Thyroid gland (tissue), 4 donors: ENCODE measurements around the gene KRT75. TPM values are rescaled to one million over a fixed set of nuclear protein-coding genes. Genes with fewer than 3 reads are reported as not detected.

Source experiments
- DNase-seq, 2 donors: peaks; one replicate each; pipeline ENCODE4 v3.0.0-alpha.2; 2019
- H3K27ac ChIP-seq, 3 donors: fragments of 200-600 bp; sonication (generic); 1 replicate in 2 of 3; 2 replicates in 1 of 3; pipeline ENCODE4 v1.5.1; 2016 to 2019; ENCODE audit warnings: mild to moderate bottlenecking in 1 of 3, moderate library complexity in 1 of 3
- H3K27me3 ChIP-seq: fragments of 200-600 bp; sonication (generic); one replicate; pipeline ENCODE4 v1.5.1; 2019
- H3K36me3 ChIP-seq, 2 donors: fragments of 200-600 bp; sonication (generic); one replicate each; pipeline ENCODE4 v1.5.1; 2016 to 2019
- H3K4me1 ChIP-seq, 2 donors: fragments of 200-600 bp; sonication (generic); one replicate each; pipeline ENCODE4 v1.5.1; 2017 to 2019
- H3K4me3 ChIP-seq, 3 donors: fragments of 200-600 bp; sonication (generic); replicated peaks in 1 of 3; 1 replicate in 2 of 3; 2 replicates in 1 of 3; pipeline ENCODE4 v1.5.1; 2016; ENCODE audit warnings: mild to moderate bottlenecking in 1 of 3
- H3K9me3 ChIP-seq: fragments of 200-600 bp; sonication (generic); one replicate; pipeline ENCODE4 v1.5.1; 2017
- CTCF ChIP-seq, 6 experiments: fragments of 200-600 bp in 3 of 6; fragments of 450-650 bp in 3 of 6; sonication (generic) in 3 of 6; IDR thresholded peaks; one replicate each; pipeline ENCODE4 v1.5.1; 2016 to 2019; ENCODE audit warnings: antibody characterized with exemption in 6 of 6, mild to moderate bottlenecking in 2 of 6, inconsistent platforms in 1 of 6, moderate library complexity in 1 of 6
- POLR2A ChIP-seq, 2 donors: fragments of 450-650 bp; IDR thresholded peaks; one replicate each; pipeline ENCODE4 v1.6.1; 2017; ENCODE audit warnings: antibody characterized with exemption in 2 of 2, mild to moderate bottlenecking in 2 of 2, moderate library complexity in 1 of 2
- WGBS, 2 donors: methylation state at CpG; one replicate each; pipeline ENCODE4 v1.1.5; 2017; 5-methylcytosine and 5-hydroxymethylcytosine counted together
- intact Hi-C: fragments of 100-400 bp; cut with DNase I; formaldehyde crosslinking; loops from one replicate; pipeline ENCODE4 v1.15.1; 2023
- total RNA-seq, 4 donors: library from RNA; depleted of rRNA; stranded (reverse); fragments of >200 nt; gene quantifications; one replicate each; pipeline ENCODE4 v1.2.3, GENCODE V29; 2016

KRT75 gene
- total RNA-seq, 4 donors from 2014 or later = not detected

DNA sequence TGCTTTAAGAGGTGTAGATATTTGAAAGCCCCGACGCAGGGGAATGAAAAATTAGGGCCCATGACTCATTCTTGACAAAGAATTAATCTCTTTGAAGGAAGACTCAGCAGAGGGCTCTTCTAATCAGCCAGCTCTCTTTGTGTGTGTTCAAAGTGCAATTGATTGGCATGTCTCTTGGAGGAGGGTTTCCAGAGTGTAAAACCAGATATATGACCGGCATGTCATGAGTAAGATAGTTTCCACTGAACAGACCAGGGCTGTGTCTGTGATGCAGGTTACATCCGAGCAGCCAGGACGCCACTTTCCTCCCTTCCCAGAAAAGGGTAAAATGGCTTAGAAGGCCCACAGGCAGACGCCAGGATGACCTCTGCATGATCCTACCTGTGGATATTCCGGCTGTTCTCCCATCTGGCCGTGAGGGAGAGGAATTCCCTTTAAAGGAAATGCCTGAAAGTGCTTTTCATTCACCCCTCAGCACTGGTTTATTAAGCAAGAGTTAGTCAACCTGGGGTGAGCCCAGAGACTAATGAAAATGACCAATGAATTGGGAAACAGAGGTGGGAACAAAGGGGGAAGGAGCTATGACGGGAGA, 7.2 kb upstream of the KRT75 start:
- intact Hi-C loops = no loop called here
- WGBS, 2 donors = 71 to 77% methylated on average over 9 of the region's 9 CpGs
- H3K27ac ChIP-seq = no peak overlapping the region

GRCh38 chr12:52440821-52441319, 6.7 kb upstream of the KRT75 start:
- WGBS, 2 donors = 96 to 98% methylated on average over 5 of the region's 5 CpGs
- Histone ChIP-seq H3K36me3 (no peaks in the 10 kb centered on the region), H3K27ac (no peak overlapping the region), H3K4me1 (no peaks in the 10 kb centered on the region), H3K27me3 (no peaks in the 10 kb centered on the region), H3K4me3 (no peak overlapping the region), H3K9me3 (no peaks in the 10 kb centered on the region)
- DNase-seq = no peak
- intact Hi-C loops = no loop called here
- TF ChIP-seq POLR2A (IDR thresholded peaks at IDR 0.05) (no peak), CTCF (IDR thresholded peaks at IDR 0.05) (no peak)

More for the DNA sequence above, 7.2 kb upstream of the KRT75 start:
- TF ChIP-seq CTCF (IDR thresholded peaks at IDR 0.05) (no peak), POLR2A (IDR thresholded peaks at IDR 0.05) (no peak)
- no peaks in the 10 kb centered on the region for H3K4me1 ChIP-seq
- H3K4me3 ChIP-seq = no peak overlapping the region
- no peak for DNase-seq
- no peaks in the 10 kb centered on the region for H3K9me3 ChIP-seq
- H3K27me3 ChIP-seq = no peaks in the 10 kb centered on the region
- H3K36me3 ChIP-seq = no peaks in the 10 kb centered on the region

- Histone ChIP-seq H3K9me3 (no peaks in the 10 kb centered on the region), H3K4me3 (no peak overlapping the region), H3K4me1 (no peaks in the 10 kb centered on the region), H3K36me3 (no peaks in the 10 kb centered on the region), H3K27me3 (no peaks in the 10 kb centered on the region), H3K27ac (no peak overlapping the region)
- 62 to 67% methylated on average over 2 of the region's 2 CpGs for WGBS, 2 donors
- DNase-seq = no peak
- intact Hi-C loops = no loop called here
- TF ChIP-seq POLR2A (IDR thresholded peaks at IDR 0.05) (no peak), CTCF (IDR thresholded peaks at IDR 0.05) (no peak)
Observed at GRCh38 chr12:52439845-52440244, 5.7 kb upstream of the KRT75 start.

- WGBS, 2 donors = 79 to 89% methylated on average over 4 to 8 of the region's 8 CpGs
- TF ChIP-seq CTCF (IDR thresholded peaks at IDR 0.05) (no peak), POLR2A (IDR thresholded peaks at IDR 0.05) (no peak)
- H3K27me3 ChIP-seq = no peaks in the 10 kb centered on the region
- no peaks in the 10 kb centered on the region for H3K36me3 ChIP-seq
- H3K4me3 ChIP-seq = no peak overlapping the region
- no peak overlapping the region for H3K27ac ChIP-seq
- H3K9me3 ChIP-seq = no peaks in the 10 kb centered on the region
- DNase-seq = no peak
- no peaks in the 10 kb centered on the region for H3K4me1 ChIP-seq
- intact Hi-C loops = no loop called here
Observed at GRCh38 chr12:52439420-52439819, 5.2 kb upstream of the KRT75 start.

- H3K4me3 ChIP-seq = no peak overlapping the region
- no peak for DNase-seq
- no peak overlapping the region for H3K27ac ChIP-seq
- no peaks in the 10 kb centered on the region for H3K9me3 ChIP-seq
- TF ChIP-seq POLR2A (IDR thresholded peaks at IDR 0.05) (no peak), CTCF (IDR thresholded peaks at IDR 0.05) (no peak)
- no peaks in the 10 kb centered on the region for H3K4me1 ChIP-seq
- no peaks in the 10 kb centered on the region for H3K27me3 ChIP-seq
- intact Hi-C loops = no loop called here
- 74 to 82% methylated on average over 7 to 8 of the region's 8 CpGs for WGBS, 2 donors
- no peaks in the 10 kb centered on the region for H3K36me3 ChIP-seq
Observed at GRCh38 chr12:52438305-52439301, 4.4 kb upstream of the KRT75 start.
